GM12891 (cell line): ENCODE results near the gene NTN4.

ENCODE experiments used
- PAX5 ChIP-seq: IDR thresholded peaks from 2 replicates; pipeline ENCODE4 v1.6.1; 2011; ENCODE audit warnings: low read length, moderate library complexity, mild to moderate bottlenecking; ENCODE audit not compliant: insufficient read depth, severe bottlenecking
- POLR2A ChIP-seq: IDR thresholded peaks from 2 replicates; pipeline ENCODE4 v1.6.1; 2011; ENCODE audit warnings: low read depth, low read length, control low read depth
- POLR2AphosphoS5 ChIP-seq: IDR thresholded peaks from 2 replicates; pipeline ENCODE4 v1.6.1; 2011; ENCODE audit warnings: low read depth, low read length, control low read depth
- SPI1 ChIP-seq: IDR thresholded peaks from 2 replicates; pipeline ENCODE4 v1.6.1; 2011; ENCODE audit warnings: low read depth, low read length, control low read depth
- TAF1 ChIP-seq: IDR thresholded peaks from 2 replicates; pipeline ENCODE4 v1.6.1; 2011; ENCODE audit warnings: low read depth, low read length, control low read depth

GRCh38 chr12:95634622-95635621 lies 155.6 kb downstream of the NTN4 start:
- TF ChIP-seq PAX5, result no peak
- no peak for TF ChIP-seq POLR2A
- TF ChIP-seq TAF1, result no peak
- no peak for TF ChIP-seq SPI1
- TF ChIP-seq POLR2AphosphoS5, result no peak
